ENCODE data around the gene DBR1. TPM values are rescaled to one million over a fixed set of nuclear protein-coding genes. Genes with fewer than 3 reads are reported as not detected.
"Not testable (repeated sequence)": the region's sequence is repeated elsewhere in the genome, so short reads cannot be mapped to it uniquely, and the experiment has no call there.

Gene DBR1
- total RNA-seq, 2 experiments from 2014 or later, result 21.2 to 22.7 TPM

DNA sequence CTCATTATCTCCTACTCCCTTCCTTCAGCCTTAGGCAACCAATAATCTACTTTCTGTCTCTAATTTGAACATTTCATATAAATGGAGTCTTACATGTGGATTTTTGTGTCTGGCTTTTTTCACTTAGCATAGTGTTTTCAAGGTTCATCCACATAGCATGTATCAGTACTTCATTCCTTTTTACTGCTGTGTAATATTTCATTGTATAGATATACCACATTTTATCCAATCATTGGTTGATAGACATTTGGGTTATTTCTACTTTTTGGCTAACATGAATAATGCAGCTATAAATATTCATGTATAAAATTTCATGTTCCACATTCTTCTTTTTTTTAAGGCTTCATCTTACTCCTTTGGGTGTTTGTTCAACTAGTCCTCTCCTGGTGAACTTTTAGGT is 20.2 kb downstream of the DBR1 start:
- TF ChIP-seq, protein P1, sequence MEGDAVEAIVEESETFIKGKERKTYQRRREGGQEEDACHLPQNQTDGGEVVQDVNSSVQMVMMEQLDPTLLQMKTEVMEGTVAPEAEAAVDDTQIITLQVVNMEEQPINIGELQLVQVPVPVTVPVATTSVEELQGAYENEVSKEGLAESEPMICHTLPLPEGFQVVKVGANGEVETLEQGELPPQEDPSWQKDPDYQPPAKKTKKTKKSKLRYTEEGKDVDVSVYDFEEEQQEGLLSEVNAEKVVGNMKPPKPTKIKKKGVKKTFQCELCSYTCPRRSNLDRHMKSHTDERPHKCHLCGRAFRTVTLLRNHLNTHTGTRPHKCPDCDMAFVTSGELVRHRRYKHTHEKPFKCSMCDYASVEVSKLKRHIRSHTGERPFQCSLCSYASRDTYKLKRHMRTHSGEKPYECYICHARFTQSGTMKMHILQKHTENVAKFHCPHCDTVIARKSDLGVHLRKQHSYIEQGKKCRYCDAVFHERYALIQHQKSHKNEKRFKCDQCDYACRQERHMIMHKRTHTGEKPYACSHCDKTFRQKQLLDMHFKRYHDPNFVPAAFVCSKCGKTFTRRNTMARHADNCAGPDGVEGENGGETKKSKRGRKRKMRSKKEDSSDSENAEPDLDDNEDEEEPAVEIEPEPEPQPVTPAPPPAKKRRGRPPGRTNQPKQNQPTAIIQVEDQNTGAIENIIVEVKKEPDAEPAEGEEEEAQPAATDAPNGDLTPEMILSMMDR (IDR thresholded peaks at IDR 0.05), result no peak
- ATAC-seq, result no peak
- Mint-ChIP-seq H3K4me1 (ENCODE audit: low read depth) (no peaks in the 10 kb centered on the region), H3K27ac (no peak overlapping the region), H3K36me3 (ENCODE audit: low read depth) (no peaks in the 10 kb centered on the region), H3K4me3 (no peak overlapping the region), H3K27me3 (no peaks in the 10 kb centered on the region), H3K9me3 (peaks cover 8% of the 10 kb centered on the region)
- intact Hi-C loops (cut with micrococcal nuclease), result no loop called here
- DNase-seq, result no peak
- ChIA-PET POLR2A (no interaction called here), CTCF (no interaction called here)

DNA sequence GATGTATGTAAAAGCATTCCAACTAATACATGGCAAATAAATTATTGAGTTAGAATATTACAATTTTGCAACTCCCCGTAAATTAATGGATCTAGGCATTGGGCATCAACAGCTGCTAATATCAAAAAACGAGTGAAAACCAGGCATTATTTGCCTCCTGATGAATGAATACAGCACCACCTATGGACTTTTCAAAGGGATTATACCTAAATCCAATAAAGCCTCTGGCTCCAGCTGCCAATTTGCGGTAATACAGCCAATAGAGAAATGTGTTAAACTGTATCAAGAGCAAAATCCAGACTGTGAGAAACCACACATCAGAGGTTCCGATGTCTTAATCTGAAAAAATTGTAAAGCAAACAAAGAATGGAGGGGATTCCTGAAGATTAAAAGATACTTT is 26.2 kb downstream of the DBR1 start:
- H3K27me3 Mint-ChIP-seq, result no peaks in the 10 kb centered on the region
- POLR2A ChIA-PET, result no interaction called here
- H3K9me3 Mint-ChIP-seq, result peaks cover under 1% of the 10 kb centered on the region
- H3K4me3 Mint-ChIP-seq, result no peak overlapping the region
- no peaks in the 10 kb centered on the region for H3K36me3 Mint-ChIP-seq (ENCODE audit: low read depth)
- no peak overlapping the region for H3K27ac Mint-ChIP-seq
- DNase-seq, result no peak
- TF ChIP-seq, protein P1 (IDR thresholded peaks at IDR 0.05), result no peak
- CTCF ChIA-PET, result no interaction called here
- no peaks in the 10 kb centered on the region for H3K4me1 Mint-ChIP-seq (ENCODE audit: low read depth)
- intact Hi-C loops (cut with micrococcal nuclease), result no loop called here
- no peak for ATAC-seq

DNA sequence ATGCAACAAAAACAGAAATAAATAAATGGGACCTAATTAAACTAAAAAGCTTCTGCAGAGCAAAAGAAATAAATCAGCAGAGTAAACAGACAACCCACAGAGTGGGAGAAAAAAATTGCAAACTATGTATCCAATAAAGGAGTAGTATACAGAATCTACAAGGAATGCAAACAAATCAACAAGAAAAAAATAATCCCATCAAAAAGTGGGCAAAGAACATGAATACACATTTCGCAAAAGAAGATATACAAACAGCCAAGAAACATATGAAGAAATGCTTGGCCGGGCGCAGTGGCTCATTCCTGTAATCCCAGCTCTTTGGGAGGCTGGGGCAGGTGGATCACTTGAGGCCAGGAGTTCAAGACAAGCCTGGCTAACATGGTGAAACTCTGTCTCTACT is 32.5 kb downstream of the DBR1 start:
- H3K4me1 Mint-ChIP-seq (ENCODE audit: low read depth), result not testable (repeated sequence)

DNA sequence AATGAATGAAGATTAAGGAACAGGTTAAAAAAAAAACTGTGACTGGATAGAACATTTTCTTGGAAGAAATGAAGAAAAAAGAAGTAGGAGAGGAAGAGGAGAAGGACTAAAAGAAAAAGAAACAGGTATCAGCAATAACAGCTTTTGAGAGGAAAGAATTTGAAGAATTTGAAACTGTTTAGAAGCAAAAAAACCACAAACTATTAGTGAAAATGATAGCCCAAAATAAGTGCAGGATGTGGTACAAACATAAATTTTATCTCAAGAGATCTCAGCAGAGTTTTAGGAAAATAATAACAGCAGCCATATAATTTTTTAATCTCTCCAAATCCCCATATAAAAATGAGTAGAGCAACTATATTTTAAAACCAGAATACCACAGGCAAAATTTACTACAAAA is 33.8 kb downstream of the DBR1 start:
- Mint-ChIP-seq H3K4me3 (no peak overlapping the region), H3K9me3 (no peaks in the 10 kb centered on the region), H3K27me3 (peaks cover 14% of the 10 kb centered on the region), H3K27ac (no peak overlapping the region), H3K4me1 (ENCODE audit: low read depth) (no peaks in the 10 kb centered on the region), H3K36me3 (ENCODE audit: low read depth) (no peaks in the 10 kb centered on the region)
- TF ChIP-seq, protein P1 (IDR thresholded peaks at IDR 0.05), result no peak
- ChIA-PET CTCF (no interaction called here), POLR2A (no interaction called here)
- ATAC-seq (no peak), DNase-seq (no peak)
- intact Hi-C loops (cut with micrococcal nuclease), result no loop called here

More for the DNA sequence above, 32.5 kb downstream of the DBR1 start:
- POLR2A ChIA-PET; CTCF ChIA-PET; H3K36me3 Mint-ChIP-seq (ENCODE audit: low read depth); H3K9me3 Mint-ChIP-seq; DNase-seq; H3K27ac Mint-ChIP-seq; H3K4me3 Mint-ChIP-seq; intact Hi-C loops (cut with micrococcal nuclease); ATAC-seq: not testable (repeated sequence)
- peaks cover 14% of the 10 kb centered on the region for H3K27me3 Mint-ChIP-seq

DNA sequence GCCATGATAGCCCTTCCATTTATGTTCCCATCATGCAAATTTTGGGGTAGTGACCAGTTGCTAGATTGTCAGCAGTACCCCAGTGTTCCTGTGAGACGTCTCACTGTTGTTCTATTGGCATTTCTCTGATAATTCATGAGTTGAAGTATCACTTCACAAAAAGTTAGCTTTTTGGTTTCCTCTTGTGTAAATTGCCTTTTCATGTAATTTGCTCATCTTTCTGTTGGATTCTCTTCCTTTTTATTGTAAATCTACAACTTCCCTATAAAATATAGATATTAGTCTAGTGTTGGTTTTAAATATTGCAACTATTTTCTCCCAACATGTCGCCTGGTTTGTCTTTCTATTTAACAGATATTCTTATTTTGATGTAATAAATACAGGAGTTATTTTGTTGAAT is 35.0 kb downstream of the DBR1 start:
- no peaks in the 10 kb centered on the region for H3K4me1 Mint-ChIP-seq (ENCODE audit: low read depth)
- ATAC-seq (no peak), DNase-seq (no peak)
- H3K27ac Mint-ChIP-seq, result no peak overlapping the region
- TF ChIP-seq, protein P1 (IDR thresholded peaks at IDR 0.05), result no peak
- H3K9me3 Mint-ChIP-seq, result no peaks in the 10 kb centered on the region
- ChIA-PET CTCF (no interaction called here), POLR2A (no interaction called here)
- H3K36me3 Mint-ChIP-seq (ENCODE audit: low read depth), result no peaks in the 10 kb centered on the region
- intact Hi-C loops (cut with micrococcal nuclease), result no loop called here
- peaks cover 14% of the 10 kb centered on the region for H3K27me3 Mint-ChIP-seq
- H3K4me3 Mint-ChIP-seq, result no peak overlapping the region

DNA sequence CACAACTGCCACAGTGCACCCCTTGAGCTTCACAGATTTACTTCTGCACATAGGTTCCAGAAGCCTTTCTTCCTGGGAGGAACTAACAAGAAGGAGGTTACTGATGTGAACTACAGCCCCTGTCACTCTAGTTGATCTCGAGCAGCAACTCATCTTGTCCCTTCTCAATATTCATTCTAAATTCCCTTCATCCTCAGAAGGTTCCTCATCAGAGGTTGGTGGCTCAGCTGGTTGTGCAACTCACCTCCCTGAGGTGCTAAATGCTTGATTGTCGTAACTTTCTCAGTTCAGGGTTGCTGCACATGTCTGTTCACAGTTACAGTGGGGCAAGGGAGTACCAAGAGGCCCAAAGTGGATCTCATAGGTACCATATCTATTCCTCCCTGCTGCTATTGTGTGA is 36.9 kb downstream of the DBR1 start:
- ChIA-PET POLR2A (interaction anchor here (0.6 kb wide), 1 partner anchor 780 kb away, joined by 4 read pairs; no protein-coding TSS in a partner anchor), CTCF (interaction anchor here (2.3 kb wide), 1 partner anchor 19 kb away, joined by 9 read pairs; no protein-coding TSS in a partner anchor)

More for the DNA sequence above, 36.9 kb downstream of the DBR1 start:
- no peaks in the 10 kb centered on the region for H3K4me1 Mint-ChIP-seq (ENCODE audit: low read depth)
- no peaks in the 10 kb centered on the region for H3K9me3 Mint-ChIP-seq
- peaks cover 14% of the 10 kb centered on the region for H3K27me3 Mint-ChIP-seq
- intact Hi-C loops (cut with micrococcal nuclease), result no loop called here
- no peaks in the 10 kb centered on the region for H3K36me3 Mint-ChIP-seq (ENCODE audit: low read depth)
- DNase-seq (no peak), ATAC-seq (no peak)
- TF ChIP-seq, protein P1 (IDR thresholded peaks at IDR 0.05), result no peak
- H3K27ac Mint-ChIP-seq, result no peak overlapping the region
- no peak overlapping the region for H3K4me3 Mint-ChIP-seq

All from activated CD8-positive, alpha-beta T cell treated with anti-CD3 and anti-CD28 coated beads for 36 hours (primary cell).